BLaER1 treated with 17β-estradiol and CSF1 and Interleukin-3, amounts not matched to agents 10 nM and 100 nM (cell line): ENCODE data around the gene ACE2.

ENCODE experiments used
- H3K27ac ChIP-seq, 11 experiments: shearing (Covaris generic); formaldehyde crosslinking; 2 replicates each; pipeline ENCODE4 v1.8.1; 2022
- H3K27me3 ChIP-seq, 11 experiments: shearing (Covaris generic); formaldehyde crosslinking; 2 replicates each; pipeline ENCODE4 v1.8.1; 2022
- H3K36me3 ChIP-seq, 11 experiments: shearing (Covaris generic); formaldehyde crosslinking; 2 replicates each; pipeline ENCODE4 v1.8.1; 2022
- H3K4me1 ChIP-seq, 10 experiments: shearing (Covaris generic); formaldehyde crosslinking; 2 replicates each; pipeline ENCODE4 v1.8.1; 2022
- H3K4me2 ChIP-seq, 11 experiments: shearing (Covaris generic); formaldehyde crosslinking; 2 replicates each; pipeline ENCODE4 v1.8.1; 2022
- H3K4me3 ChIP-seq, 10 experiments: shearing (Covaris generic); formaldehyde crosslinking; 2 replicates each; pipeline ENCODE4 v1.8.1; 2022
- H3K9ac ChIP-seq, 11 experiments: shearing (Covaris generic); formaldehyde crosslinking; 2 replicates each; pipeline ENCODE4 v1.8.1; 2022
- H3K9me3 ChIP-seq, 11 experiments: shearing (Covaris generic); formaldehyde crosslinking; replicated peaks in 1 of 11; 2 replicates each; pipeline ENCODE4 v1.8.1; 2022
- H4K20me1 ChIP-seq, 11 experiments: shearing (Covaris generic); formaldehyde crosslinking; 2 replicates each; pipeline ENCODE4 v1.8.1; 2022
- Cebpa-rat ChIP-seq, 11 experiments: shearing (Covaris generic); IDR thresholded peaks; 2 replicates each; pipeline ENCODE4 v1.8.1; 2022

Gene ACE2

DNA sequence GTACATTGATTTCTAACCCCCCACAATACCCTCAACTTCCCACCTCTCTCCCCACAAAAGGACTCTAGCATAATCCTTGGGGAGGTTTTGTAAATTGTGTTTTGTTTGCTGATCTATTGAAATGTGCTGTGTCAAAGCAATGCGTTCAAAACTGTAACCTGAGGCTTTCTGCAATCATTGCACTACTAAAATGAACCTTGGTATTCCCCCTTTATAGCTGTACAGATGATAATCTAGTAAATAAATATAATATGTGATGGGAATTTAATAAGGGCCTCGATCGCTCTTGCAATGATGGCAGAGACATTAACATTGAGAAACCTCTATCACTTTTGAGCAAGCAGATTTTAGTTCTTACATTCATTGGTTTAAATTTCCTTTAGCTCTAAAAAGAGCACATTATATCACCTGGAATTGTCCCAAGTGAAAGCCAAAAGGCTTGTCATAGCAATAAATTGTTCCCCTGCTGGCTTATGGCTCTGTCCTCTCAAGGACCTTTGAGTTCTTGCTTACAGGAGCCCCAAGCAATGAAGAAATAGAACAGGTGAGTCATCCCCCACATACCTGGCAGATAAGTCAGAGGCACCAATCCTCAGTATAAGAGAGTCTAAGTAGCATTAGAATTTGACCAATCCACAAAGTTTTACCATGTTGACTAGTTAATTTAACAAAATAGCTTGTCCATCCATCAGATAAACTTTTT, 18.4 kb upstream of the ACE2 start:
- Histone ChIP-seq H3K27me3 (peaks cover 96 to 100% (median 98%) of the 10 kb centered on the region in 11 experiments), H3K36me3 (no peaks in the 10 kb centered on the region), H3K4me1 (no peaks in the 10 kb centered on the region), H3K9ac (no peak overlapping the region), H3K4me3 (no peak overlapping the region), H3K27ac (no peak overlapping the region), H3K9me3 (peaks cover 0 to 6% (median 0%) of the 10 kb centered on the region in 11 experiments; a peak in 3 of 22 replicates), H4K20me1 (no peaks in the 10 kb centered on the region; a peak in 1 of 22 replicates), H3K4me2 (no peak overlapping the region)
- TF ChIP-seq Cebpa-rat (IDR thresholded peaks at IDR 0.05): no peak

DNA sequence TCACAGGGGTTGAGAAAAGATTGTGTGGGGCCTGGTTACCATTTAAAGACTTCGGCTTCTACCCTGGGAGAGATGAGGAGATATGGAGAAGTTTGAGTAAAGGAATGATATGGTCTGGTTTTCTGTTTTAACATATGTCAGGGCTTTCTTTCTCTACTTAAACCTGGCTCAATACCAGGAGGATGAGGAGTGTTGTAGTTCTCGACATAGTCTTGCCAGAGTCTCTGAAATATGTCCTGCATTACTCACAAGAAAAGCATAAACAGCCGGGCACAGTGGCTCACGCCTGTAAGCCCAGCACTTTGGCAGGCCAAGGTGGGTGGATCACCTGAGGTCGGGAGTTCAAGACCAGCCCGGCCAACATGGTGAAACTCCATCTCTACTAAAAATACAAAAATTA, 16.4 kb upstream of the ACE2 start:
- no peaks in the 10 kb centered on the region; a peak in 1 of 22 replicates for H4K20me1 ChIP-seq
- no peak overlapping the region for H3K4me3 ChIP-seq
- H3K27me3 ChIP-seq: peaks cover 98 to 100% (median 99%) of the 10 kb centered on the region in 11 experiments
- no peak overlapping the region for H3K27ac ChIP-seq
- H3K36me3 ChIP-seq: no peaks in the 10 kb centered on the region
- no peak for TF ChIP-seq Cebpa-rat (IDR thresholded peaks at IDR 0.05)
- no peak overlapping the region for H3K9ac ChIP-seq
- H3K9me3 ChIP-seq: no peaks in the 10 kb centered on the region
- no peaks in the 10 kb centered on the region for H3K4me1 ChIP-seq
- H3K4me2 ChIP-seq: no peak overlapping the region

DNA sequence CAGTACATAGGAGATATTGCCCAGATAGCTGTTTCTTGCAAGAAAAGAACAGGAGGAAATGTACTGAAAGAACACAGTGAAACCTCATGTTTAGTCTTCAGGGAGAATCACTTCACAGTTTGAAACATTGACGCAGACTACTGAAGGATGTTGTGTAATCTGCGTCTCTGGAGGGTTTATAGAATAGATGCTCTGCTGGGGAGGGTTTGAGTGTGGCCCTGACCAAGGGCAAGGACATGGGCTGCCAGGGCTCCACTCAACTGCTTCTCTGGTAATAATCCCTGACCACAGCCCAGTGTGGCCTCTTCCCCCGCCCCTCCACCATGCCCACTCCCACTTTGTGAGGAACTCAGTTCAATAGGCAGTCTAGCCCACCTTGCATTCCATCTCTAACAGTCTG, 15.8 kb upstream of the ACE2 start:
- Histone ChIP-seq H3K27me3 (peaks cover 98 to 100% (median 99%) of the 10 kb centered on the region in 11 experiments), H3K9me3 (no peaks in the 10 kb centered on the region), H3K36me3 (no peaks in the 10 kb centered on the region), H3K27ac (no peak overlapping the region), H3K4me1 (no peaks in the 10 kb centered on the region), H3K4me2 (no peak overlapping the region), H3K4me3 (no peak overlapping the region), H4K20me1 (no peaks in the 10 kb centered on the region; a peak in 1 of 22 replicates), H3K9ac (no peak overlapping the region)
- TF ChIP-seq Cebpa-rat (IDR thresholded peaks at IDR 0.05): no peak

DNA sequence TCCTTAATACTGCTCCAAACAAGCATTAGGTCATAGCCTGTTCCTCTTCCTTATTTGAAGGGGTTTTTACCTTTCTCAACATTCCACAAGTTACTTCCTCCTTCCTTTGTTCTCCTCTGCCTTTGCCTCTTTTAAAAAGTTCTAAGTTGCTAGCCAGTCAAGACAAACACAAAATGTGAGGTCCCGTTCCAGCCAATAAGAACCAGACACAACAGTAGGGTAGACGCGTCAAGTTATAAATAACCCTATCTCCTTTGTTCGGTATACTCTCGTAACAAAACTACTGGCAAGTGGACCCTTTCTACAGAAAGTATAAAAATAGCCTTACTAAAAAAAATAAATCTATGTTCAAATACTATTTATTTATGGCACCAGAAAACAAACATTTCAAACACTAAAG, 6.3 kb upstream of the ACE2 start:
- H4K20me1 ChIP-seq: peaks cover 0 to 8% (median 0%) of the 10 kb centered on the region in 11 experiments; a peak in 3 of 22 replicates
- no peak overlapping the region for H3K4me3 ChIP-seq
- no peak overlapping the region for H3K27ac ChIP-seq
- no peak for TF ChIP-seq Cebpa-rat (IDR thresholded peaks at IDR 0.05)
- H3K4me2 ChIP-seq: no peak overlapping the region
- H3K27me3 ChIP-seq: peaks cover 86 to 99% (median 97%) of the 10 kb centered on the region in 11 experiments
- no peaks in the 10 kb centered on the region for H3K36me3 ChIP-seq
- peaks cover 0 to 8% (median 0%) of the 10 kb centered on the region in 10 experiments; a peak in 2 of 20 replicates for H3K4me1 ChIP-seq
- peaks cover 0 to 8% (median 0%) of the 10 kb centered on the region in 11 experiments; a peak in 4 of 22 replicates for H3K9me3 ChIP-seq
- no peak overlapping the region for H3K9ac ChIP-seq

DNA sequence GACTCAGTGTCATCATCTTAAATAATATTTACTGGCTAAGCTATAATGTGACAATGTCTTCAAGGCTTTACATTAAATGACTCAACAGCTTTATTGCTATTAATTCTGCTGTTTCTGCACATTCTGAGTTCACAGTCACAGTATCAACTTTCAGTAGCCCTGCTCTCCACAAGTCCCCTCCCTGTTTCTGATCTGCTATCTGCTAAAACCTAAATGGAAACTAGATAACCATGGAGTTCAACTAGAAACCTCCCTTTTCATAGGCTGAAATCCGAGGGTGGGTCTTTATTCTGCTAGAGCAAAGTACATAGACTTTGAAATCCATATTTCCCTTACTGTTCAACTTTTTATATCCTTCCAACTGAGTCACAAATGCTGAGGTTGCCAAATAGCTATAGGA, 5.4 kb upstream of the ACE2 start:
- Histone ChIP-seq H3K4me3 (no peak overlapping the region), H3K27ac (no peak overlapping the region), H3K4me1 (peaks cover 0 to 8% (median 0%) of the 10 kb centered on the region in 10 experiments; a peak in 2 of 20 replicates), H3K9ac (no peak overlapping the region), H3K4me2 (no peak overlapping the region), H3K27me3 (peaks cover 86 to 99% (median 97%) of the 10 kb centered on the region in 11 experiments), H3K36me3 (no peaks in the 10 kb centered on the region), H4K20me1 (peaks cover 0 to 8% (median 0%) of the 10 kb centered on the region in 11 experiments; a peak in 3 of 22 replicates), H3K9me3 (peaks cover 0 to 11% (median 0%) of the 10 kb centered on the region in 11 experiments; a peak in 4 of 22 replicates)
- no peak for TF ChIP-seq Cebpa-rat (IDR thresholded peaks at IDR 0.05)

DNA sequence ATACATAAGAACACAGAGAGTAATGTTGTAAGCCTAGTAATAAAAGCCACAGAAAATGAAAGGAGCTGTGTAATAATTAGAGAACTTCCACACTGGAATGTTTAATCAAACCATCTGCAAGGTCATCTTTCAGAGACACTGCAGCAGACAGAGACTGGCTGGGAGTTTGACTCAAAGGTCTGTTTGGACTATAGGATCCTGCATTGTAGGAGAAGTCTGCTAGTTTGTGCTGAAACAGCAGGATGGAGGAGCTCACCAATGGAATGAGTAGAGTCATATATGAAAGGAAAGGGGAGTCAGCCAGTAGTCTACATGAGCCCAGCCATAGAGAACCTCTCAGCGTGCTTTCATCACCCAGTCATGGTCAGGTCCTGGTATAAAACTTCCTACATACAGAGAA, 4.5 kb upstream of the ACE2 start:
- Histone ChIP-seq H3K27ac (no peak overlapping the region), H3K4me3 (no peak overlapping the region), H3K4me2 (no peak overlapping the region), H3K4me1 (peaks cover 0 to 8% (median 0%) of the 10 kb centered on the region in 10 experiments; a peak in 2 of 20 replicates), H3K36me3 (no peaks in the 10 kb centered on the region), H3K9me3 (peaks cover 0 to 11% (median 0%) of the 10 kb centered on the region in 11 experiments; a peak in 4 of 22 replicates), H3K27me3 (peaks cover 87 to 99% (median 97%) of the 10 kb centered on the region in 11 experiments), H4K20me1 (peaks cover 0 to 8% (median 0%) of the 10 kb centered on the region in 11 experiments; a peak in 3 of 22 replicates), H3K9ac (no peak overlapping the region)
- TF ChIP-seq Cebpa-rat (IDR thresholded peaks at IDR 0.05): no peak

DNA sequence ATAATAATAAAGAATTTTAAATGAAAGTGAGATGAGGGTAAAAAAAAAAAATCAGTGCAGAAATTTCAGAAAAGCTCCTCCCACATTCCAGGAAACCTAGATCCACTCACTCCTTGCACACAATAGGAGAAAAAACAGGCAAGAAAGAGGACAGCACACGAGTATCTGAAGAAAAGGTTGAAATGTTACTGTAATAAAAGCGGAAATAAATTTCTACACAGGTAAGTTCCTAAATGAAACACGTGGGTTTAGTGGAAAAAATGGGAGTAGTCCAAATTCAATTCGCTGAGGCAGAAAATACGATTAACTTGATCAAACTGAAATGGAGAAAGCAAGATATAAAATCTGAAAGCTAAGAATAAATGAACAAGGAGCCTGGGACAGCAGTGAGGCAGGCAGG, 2.0 kb upstream of the ACE2 start:
- Histone ChIP-seq H3K27ac (no peak overlapping the region), H3K9me3 (peaks cover 0 to 6% (median 0%) of the 10 kb centered on the region in 11 experiments; a peak in 2 of 22 replicates), H3K36me3 (no peaks in the 10 kb centered on the region), H3K27me3 (peaks cover 98 to 100% (median 100%) of the 10 kb centered on the region in 11 experiments), H3K4me1 (peaks cover 0 to 8% (median 0%) of the 10 kb centered on the region in 10 experiments; a peak in 2 of 20 replicates), H3K4me3 (no peak overlapping the region), H4K20me1 (peaks cover 0 to 8% (median 0%) of the 10 kb centered on the region in 11 experiments; a peak in 4 of 22 replicates), H3K4me2 (no peak overlapping the region), H3K9ac (no peak overlapping the region)
- no peak for TF ChIP-seq Cebpa-rat (IDR thresholded peaks at IDR 0.05)

DNA sequence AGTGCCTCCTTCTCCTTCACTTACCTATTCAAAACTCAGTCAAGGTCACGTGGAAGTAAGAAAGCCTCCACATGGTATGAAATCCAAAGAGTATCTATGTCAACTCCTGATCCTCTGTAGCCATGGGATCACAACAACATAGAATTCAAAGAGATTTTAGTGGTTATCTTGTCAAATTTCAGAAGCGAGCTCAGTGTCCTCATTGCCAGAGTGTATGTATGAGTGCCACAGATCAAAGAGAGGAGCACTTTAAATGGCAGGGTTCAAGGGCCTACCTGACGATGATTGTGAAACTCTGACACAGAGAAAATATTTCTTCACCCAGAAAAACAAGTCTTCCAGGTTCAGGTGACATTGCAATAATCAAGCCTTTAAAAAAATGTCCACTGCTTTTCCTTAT, 1.2 kb upstream of the ACE2 start:
- H3K9me3 ChIP-seq: peaks cover 0 to 3% (median 0%) of the 10 kb centered on the region in 11 experiments; a peak in 1 of 22 replicates
- H3K27ac ChIP-seq: no peak overlapping the region
- H3K4me1 ChIP-seq: peaks cover 0 to 8% (median 0%) of the 10 kb centered on the region in 10 experiments; a peak in 2 of 20 replicates
- H3K27me3 ChIP-seq: peaks cover 99 to 100% (median 100%) of the 10 kb centered on the region in 11 experiments
- no peak overlapping the region for H3K9ac ChIP-seq
- H4K20me1 ChIP-seq: peaks cover 0 to 8% (median 0%) of the 10 kb centered on the region in 11 experiments; a peak in 5 of 22 replicates
- TF ChIP-seq Cebpa-rat (IDR thresholded peaks at IDR 0.05): no peak
- H3K36me3 ChIP-seq: no peaks in the 10 kb centered on the region
- H3K4me2 ChIP-seq: no peak overlapping the region
- H3K4me3 ChIP-seq: no peak overlapping the region

DNA sequence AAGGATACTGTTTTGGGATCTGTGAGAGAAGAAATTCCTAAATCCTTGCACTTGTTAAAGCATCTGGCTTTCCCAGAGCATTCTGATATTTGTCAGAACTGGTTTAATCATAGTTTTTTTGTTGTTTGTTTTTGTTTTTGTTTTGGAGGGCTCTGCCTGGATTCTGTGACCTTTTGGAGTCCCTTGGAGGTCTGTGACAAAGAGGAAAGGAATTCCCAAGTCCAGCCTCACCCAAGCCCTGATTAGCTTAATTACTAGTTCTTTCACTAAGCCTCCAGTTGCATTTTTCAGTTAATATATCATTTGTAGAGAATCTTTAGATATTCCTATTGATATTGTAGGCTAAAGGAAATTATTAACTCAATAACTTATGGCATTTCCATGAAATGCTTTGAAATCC, 711 bp downstream of the ACE2 start:
- Histone ChIP-seq H3K4me2 (no peak overlapping the region), H4K20me1 (peaks cover 0 to 10% (median 0%) of the 10 kb centered on the region in 11 experiments; a peak in 6 of 22 replicates), H3K27me3 (peaks cover 98 to 100% (median 100%) of the 10 kb centered on the region in 11 experiments), H3K9ac (no peak overlapping the region), H3K4me3 (no peak overlapping the region), H3K27ac (no peak overlapping the region), H3K36me3 (no peaks in the 10 kb centered on the region), H3K4me1 (no peaks in the 10 kb centered on the region), H3K9me3 (peaks cover 0 to 3% (median 0%) of the 10 kb centered on the region in 11 experiments; a peak in 1 of 22 replicates)
- TF ChIP-seq Cebpa-rat (IDR thresholded peaks at IDR 0.05): no peak
